Fibroblast of pulmonary artery (primary cell): ENCODE results near the gene DOCK8.

Experiments used
- DNase-seq: peaks from one replicate; pipeline ENCODE4 v3.0.0-alpha.2; 2010; ENCODE audit warnings: low read depth
- H3K4me3 ChIP-seq: replicated peaks from 2 replicates; pipeline ENCODE4 v1.5.1; 2011; ENCODE audit warnings: low read depth, mild to moderate bottlenecking, control low read depth, low read length, moderate library complexity
- TF ChIP-seq, protein P1 (sequence below): IDR thresholded peaks from 2 replicates; pipeline ENCODE4 v1.5.1; 2011; ENCODE audit warnings: mild to moderate bottlenecking, control low read depth, low read length, inconsistent platforms; ENCODE audit errors: missing control alignments

Gene DOCK8

DNA sequence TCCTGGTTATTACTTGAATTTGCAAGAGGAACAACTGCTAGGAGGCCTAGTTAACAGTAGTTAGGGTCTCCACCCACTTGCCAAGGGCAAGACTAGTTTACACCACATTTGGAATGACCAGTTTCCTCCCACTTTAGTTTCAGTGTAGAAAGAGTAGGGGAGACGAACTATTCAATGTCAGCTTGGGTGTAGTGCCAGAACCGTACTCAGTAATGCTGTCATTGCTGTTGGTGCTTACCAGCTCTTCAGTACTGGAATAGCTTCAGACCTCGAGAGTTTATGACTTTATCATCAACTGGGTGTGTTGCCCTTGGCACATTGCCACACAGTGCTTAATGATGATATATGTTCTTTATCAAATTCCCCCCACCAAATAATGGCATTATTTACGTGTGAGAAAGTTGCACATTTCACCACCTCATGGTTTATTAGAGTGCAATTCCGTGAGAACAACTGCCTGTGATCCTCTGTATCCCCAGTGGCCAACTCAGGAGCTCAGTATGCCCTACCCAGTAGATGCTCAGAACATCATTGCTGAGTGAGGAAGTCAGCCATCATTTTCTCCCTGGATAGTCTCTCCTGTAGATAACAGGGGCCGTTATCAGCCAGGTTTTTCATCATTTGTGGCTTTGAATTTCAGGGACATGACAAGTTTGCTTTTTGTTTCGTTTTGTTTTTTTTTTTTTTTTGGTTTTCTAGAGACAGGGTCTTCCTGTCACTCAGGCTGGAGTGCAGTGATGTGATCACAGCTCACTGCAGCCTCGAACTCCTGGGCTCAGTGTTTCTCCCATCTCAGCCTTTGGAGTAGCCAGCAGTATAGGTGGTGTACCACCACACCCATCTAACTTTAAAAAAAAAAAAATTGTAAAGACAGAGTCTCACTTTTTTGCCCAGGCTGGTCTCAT is 67.3 kb downstream of the DOCK8 start:
- TF ChIP-seq, protein P1, sequence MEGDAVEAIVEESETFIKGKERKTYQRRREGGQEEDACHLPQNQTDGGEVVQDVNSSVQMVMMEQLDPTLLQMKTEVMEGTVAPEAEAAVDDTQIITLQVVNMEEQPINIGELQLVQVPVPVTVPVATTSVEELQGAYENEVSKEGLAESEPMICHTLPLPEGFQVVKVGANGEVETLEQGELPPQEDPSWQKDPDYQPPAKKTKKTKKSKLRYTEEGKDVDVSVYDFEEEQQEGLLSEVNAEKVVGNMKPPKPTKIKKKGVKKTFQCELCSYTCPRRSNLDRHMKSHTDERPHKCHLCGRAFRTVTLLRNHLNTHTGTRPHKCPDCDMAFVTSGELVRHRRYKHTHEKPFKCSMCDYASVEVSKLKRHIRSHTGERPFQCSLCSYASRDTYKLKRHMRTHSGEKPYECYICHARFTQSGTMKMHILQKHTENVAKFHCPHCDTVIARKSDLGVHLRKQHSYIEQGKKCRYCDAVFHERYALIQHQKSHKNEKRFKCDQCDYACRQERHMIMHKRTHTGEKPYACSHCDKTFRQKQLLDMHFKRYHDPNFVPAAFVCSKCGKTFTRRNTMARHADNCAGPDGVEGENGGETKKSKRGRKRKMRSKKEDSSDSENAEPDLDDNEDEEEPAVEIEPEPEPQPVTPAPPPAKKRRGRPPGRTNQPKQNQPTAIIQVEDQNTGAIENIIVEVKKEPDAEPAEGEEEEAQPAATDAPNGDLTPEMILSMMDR, result no peak
- no peak for DNase-seq
- H3K4me3 ChIP-seq, result no peak overlapping the region

DNA sequence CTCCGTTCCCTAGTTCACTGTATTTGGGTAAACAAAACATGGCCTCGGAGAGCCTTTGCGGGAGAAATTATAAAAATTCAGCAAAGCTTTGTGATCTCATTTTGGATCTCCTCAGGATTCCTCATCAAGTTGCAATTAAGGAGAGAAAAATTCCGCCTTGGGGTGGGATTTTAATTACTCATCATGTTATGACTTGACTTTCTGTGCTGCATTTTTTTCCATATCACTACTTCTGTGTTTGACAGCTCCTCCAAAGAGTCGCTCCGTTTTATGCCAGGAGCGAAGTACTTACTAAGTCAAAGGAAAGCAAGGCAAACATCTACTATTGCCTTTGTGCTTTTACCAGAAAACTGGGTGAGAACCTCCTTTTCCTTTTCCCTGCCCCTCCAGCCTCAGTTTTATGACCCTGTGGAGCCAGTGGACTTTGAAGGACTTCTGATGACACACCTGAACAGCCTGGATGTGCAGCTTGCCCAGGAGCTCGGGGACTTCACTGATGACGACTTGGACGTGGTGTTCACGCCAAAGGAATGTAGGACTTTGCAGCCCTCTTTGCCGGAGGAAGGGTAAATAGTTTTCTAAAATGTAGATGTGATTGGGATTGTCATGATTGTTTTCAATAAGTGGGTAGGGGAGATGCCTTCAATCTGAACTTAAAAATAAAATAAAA is 71.5 kb downstream of the DOCK8 start:
- no peak overlapping the region for H3K4me3 ChIP-seq
- no peak for DNase-seq
- TF ChIP-seq, protein P1, result no peak

- H3K4me3 ChIP-seq, result no peak overlapping the region
- TF ChIP-seq, protein P1, result no peak
- no peak for DNase-seq
Measured at GRCh38 chr9:289121-289520, 74.5 kb downstream of the DOCK8 start.

- no peak overlapping the region for H3K4me3 ChIP-seq
- TF ChIP-seq, protein P1, result no peak
- no peak for DNase-seq
Measured at GRCh38 chr9:292915-293314, 78.2 kb downstream of the DOCK8 start.

DNA sequence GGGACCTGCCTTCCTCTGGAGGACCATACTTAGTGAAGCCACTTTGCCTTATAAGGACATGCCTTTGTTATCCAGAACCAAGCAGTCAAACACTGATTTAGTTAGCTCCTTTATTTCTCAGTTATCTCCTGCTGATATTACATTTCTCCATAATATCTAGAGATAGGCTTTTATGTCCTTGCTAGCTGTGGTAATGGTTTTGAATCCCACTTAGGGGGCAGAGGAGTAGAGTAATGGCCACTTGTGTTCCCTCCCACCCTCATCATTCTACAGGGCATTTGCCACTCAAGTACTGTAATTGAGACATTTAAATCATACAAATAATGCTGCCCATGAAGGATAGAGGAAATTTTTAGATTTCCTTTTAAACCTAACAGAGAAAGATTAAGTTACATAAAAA is 80.9 kb downstream of the DOCK8 start:
- TF ChIP-seq, protein P1, result no peak
- no peak overlapping the region for H3K4me3 ChIP-seq

DNA sequence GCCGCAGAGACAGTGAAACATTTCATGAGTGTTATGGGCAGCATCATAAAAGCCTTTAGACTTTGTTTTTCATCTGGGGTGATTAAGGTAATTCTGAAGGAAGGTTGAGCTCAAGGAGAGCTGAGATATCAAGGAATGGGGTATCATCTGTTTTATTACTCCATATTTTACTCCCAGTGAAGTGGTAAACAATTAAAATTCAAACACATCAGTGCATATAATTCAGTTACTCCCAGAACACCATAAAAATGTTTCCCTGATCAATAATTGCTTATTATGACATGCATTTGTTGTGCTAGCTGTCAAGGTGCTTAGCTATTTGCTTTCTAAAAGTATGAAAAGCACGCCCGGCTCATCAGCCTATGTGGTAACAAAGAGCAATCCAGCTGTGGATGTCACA is 81.7 kb downstream of the DOCK8 start:
- H3K4me3 ChIP-seq, result no peak overlapping the region
- no peak for DNase-seq
- TF ChIP-seq, protein P1, result no peak

More for the DNA sequence above, 80.9 kb downstream of the DOCK8 start:
- no peak for DNase-seq
